Fibroblast of lung (primary cell): Measurements from ENCODE around the gene TRIM62.

Experiments used
- CTCF ChIP-seq, 2 donors: IDR thresholded peaks in 1 of 2; conservative IDR thresholded peaks in 1 of 2; 1 replicate in 1 of 2; 2 replicates in 1 of 2; pipeline ENCODE4 v1.5.1; 2011 to 2012; ENCODE audit warnings: low read length in 2 of 2, control low read depth in 1 of 2, inconsistent platforms in 1 of 2, low read depth in 1 of 2, mild to moderate bottlenecking in 1 of 2
- EZH2 ChIP-seq: IDR thresholded peaks from 2 replicates; pipeline ENCODE4 v1.5.1; 2012; ENCODE audit warnings: low read length, control low read depth, mild to moderate bottlenecking; ENCODE audit errors: missing control alignments

- TF ChIP-seq EZH2: no peak
- no peak for TF ChIP-seq CTCF (conservative IDR thresholded peaks at IDR 0.05 in 1 of 2, IDR thresholded peaks at IDR 0.05 in 1 of 2; ENCODE audit: low read depth in 1 of 2, low read length in 2 of 2)
Measured at GRCh38 chr1:33122483-33123178, 59.2 kb downstream of the TRIM62 start.
